Stimulated activated CD4-positive, alpha-beta T cell treated with anti-CD3 and anti-CD28 coated beads, Interleukin-1b, Interleukin-23, amount 100 ng/mL, for 4 hours (primary cell): ENCODE measurements around the gene RAB8A.
"Not testable (repeated sequence)": the region's sequence is repeated elsewhere in the genome, so short reads cannot be mapped to it uniquely, and the experiment has no call there.

Experiments
- DNase-seq, 2 donors: peaks; one replicate each; pipeline ENCODE4 v3.0.0-alpha.2; 2020; ENCODE audit warnings: low read depth in 2 of 2

The RAB8A gene

DNA sequence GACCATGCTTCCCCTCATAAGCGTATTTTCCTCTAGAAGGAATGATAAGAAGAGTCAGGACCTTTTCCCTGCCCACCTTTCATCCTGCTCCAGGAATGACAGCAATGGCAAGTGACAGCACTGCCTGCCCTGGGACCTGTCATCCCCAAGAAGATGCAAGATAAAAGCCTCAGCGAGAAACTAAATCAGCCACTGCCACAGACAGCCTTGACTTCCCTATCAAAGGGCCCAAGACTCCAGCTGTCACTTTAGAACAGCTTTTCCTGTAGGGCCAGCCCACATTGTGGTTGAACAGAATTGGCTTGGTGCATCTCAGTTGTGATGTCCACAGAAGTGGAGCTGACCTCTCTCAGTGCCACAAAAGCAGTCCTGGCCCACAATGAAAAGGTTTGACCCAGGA is 1.1 kb downstream of the RAB8A start:
- DNase-seq: no peak

GRCh38 chr19:16113727-16114126 is 2.0 kb downstream of the RAB8A start:
- no peak for DNase-seq

DNA sequence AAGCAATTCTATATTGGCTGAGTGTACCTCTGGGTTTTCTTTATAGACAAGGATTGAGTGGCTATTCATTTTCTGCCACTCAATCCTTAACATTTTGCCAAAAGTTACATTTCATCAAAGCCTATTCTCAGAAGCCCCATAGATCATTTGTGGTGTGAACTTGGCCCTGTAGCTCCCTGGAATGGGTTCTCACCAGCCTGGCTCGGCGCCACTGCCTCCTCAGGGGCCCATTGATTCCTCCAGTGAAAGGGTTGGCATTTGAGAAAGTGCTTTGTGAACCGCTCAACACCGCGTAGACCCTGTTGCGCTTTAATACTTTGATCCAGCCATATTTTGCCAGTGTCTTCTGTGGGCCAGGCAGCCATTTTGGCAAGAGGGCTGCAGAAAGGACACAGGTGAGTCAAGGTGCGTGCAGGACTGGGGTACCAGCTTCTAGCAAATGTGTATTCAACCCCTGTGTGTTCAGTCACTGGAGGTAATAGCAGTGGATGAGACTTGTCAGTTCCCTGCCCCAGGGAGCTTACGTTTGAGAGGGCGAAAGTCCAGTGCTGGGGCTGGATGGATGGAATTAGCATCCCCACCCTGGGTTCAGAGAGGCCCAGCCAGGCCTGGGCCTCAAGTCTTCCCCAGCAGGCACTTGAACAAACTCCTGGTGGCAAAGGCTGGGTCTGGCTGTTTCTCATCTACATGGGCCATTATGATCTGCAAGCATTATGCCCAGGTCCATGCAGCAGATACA is 3.8 kb downstream of the RAB8A start:
- DNase-seq: no peak

DNA sequence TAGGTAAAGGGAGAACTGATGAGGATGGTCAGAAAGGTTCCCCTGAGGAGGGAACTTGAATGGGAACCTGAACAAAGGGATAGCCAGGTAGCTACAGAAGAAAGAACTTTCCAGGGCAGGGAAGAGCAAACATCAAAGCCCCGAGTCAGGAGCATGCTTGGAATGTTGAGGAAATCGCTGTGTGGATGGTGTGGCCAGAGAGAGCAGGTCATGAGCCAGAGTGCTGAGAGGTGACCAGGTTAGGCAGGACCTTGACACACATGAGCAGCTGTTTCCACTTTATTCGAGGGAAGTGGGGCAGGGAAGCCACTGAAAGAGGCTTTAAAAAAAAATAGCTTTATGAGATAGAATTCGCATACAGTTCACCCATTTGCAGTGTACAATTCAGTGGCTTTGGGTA is 4.4 kb downstream of the RAB8A start:
- no peak for DNase-seq

GRCh38 chr19:16117594-16118033 is 5.9 kb downstream of the RAB8A start:
- no peak for DNase-seq

DNA sequence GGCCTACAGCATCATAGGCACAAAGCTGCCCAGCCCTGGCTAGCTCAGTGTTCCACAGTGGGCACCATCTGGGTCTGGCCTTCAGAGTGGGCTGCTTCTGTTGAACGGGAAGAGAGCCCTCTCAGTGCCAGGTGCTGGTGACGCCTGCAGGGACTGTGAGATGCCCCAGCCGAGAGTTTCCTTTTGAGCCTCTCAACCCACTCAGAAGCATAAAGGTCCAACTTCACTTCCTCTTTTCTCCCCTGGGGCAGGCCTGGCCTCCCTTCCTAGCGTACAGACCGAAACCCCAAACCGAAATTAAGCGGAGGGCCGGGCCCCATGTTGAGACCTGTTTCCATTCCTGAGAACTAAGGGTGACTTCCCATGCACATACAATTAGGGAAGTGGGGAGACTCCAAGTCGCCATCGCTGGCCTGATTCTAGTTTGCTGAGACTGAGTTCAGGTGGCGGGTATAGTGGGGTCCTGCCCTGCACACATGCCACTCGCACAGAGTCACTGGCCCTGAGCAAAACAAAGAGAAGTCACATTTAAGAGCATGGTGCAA is 6.9 kb downstream of the RAB8A start:
- peak in 1 of 2 donors; percentile 18 for DNase-seq

- not testable (repeated sequence) for DNase-seq
Observed at GRCh38 chr19:16119075-16119857, 7.6 kb downstream of the RAB8A start.

DNA sequence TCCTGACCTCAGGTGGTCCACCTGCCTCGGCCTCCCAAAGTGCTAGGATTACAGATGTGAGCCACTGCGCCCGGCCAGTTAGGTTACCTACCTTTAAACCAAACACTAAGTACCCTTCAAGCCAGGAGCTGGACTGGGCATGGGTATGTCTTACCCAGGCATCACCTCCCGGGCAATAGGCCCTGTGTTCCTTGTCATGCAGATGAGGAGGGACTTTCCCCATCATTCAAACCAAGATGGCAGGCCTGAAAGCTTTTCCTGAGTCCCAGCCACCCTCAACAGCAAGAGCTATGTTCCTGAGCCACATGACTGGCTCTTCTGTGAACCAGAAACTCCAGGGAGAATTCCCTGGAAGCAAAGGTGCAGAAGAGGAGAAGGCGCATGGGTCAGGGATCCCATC is 9.5 kb downstream of the RAB8A start:
- no peak for DNase-seq

DNA sequence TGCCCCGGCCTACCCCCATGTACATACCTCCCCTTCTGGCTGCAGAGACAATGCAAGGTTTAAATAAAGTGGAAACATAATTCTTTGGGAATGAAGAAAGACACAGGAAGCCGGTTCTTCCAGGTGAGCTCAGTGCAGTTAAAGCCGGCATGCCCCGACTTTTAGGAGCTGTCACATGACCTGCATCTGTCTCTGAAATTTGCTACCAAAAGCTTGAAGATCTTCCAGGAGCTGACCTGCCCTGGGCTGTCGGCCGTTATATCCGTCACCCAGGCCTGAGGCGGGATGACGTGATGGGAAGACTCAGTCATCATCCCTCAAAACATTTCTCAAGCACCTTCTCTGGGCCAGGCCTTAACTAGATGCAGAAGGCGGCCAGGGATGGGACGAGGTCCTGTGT is 10.3 kb downstream of the RAB8A start:
- DNase-seq: no peak

- DNase-seq: no peak
Observed at GRCh38 chr19:16124953-16125352, 13.3 kb downstream of the RAB8A start.

DNA sequence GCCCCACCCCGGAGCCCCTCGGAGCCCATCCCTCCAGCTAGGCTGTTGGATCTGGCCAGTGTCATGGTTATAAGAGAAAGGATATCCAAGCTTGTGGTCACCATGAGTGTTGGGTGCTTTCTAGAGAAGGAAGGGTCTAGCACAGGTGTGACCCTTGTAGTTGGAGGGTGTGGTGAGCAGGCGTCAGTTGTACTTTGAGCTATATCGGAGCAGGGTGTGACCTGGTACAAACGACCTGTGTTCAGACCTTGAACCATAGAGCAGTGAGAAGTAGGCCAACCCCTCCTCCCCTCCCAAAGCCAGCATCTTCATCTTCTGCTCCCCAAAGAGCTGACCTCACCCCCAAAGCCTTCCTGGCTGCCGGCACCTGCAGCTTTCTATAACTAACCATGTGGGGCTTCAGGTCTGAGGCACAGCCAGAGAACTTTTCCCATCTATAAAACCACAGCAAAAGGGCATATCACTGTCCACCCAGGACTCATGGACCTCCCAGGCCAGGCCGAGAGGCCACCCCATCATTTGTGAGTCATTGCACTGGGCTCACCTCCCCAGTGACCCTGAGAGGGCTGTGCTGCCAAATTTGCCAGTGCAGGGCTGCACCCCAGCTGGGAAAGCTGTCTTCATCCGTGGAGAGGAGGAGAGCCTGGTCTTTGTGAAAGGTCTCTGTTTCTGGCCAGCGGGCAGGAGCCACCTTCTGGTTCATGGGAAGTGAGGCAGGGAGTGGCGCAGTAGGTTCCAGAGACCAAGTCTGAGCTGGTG is 14.2 kb downstream of the RAB8A start:
- DNase-seq: no peak

DNA sequence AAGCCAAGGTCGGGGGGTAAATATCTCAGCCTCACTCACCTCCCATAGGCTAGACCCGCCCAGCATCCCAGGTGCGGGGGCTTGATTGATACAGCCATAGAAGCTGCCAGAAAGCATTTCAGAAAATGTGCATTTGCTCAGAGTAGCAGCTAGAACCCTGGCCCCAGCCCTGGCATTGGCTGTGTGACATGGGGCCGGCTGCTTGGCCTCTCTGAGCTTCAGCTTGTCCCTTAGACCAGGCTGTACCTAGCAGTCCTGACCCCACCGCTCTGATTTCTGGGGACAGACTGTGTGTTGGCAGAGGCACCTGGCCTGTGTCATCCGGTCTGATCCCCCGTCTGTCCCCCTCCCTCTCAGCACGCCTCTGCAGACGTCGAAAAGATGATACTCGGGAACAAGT is 15.4 kb downstream of the RAB8A start:
- DNase-seq: no peak

GRCh38 chr19:16127776-16128371 is 16.2 kb downstream of the RAB8A start:
- no peak for DNase-seq

- DNase-seq: no peak
Observed at GRCh38 chr19:16131648-16132047, 20.0 kb downstream of the RAB8A start.

DNA sequence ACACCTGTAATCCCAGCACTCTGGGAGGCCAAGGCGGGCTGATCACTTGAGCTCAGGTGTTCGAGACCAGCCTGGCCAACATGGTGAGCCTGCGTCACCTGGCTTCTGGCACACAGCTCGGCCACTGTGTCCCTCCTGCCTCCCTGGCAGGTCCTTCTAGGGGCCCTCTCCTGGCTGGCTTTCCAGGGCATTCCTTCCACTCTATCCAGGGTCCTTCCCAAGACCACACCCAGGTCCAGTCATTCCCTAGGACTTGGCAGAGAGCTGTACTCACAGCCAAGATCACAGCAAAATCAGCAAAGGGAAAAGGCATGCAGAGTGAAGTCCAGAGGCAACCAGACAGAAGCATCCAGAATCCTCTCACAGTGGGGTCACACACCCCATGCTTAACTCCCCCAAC is 22.1 kb downstream of the RAB8A start:
- DNase-seq: no peak

DNA sequence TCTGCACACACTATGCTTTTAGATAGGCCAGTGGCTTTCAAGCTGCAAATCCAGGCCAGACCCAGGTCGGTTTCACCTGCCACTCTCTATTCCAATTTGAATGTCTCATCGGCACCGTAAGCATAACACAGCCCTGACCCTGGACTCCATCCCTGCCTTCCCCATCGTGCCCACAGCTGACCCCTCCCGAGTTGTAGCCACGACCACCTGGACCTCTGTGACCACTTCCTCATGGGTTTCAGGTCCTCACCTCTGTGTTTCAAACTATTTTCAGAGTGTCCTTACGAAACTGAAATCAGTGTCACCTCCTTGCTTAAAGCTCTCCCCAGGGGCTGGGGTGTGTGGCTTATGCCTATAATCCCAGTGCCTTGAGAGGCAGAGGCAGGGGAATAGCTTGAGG is 22.8 kb downstream of the RAB8A start:
- no peak for DNase-seq

DNA sequence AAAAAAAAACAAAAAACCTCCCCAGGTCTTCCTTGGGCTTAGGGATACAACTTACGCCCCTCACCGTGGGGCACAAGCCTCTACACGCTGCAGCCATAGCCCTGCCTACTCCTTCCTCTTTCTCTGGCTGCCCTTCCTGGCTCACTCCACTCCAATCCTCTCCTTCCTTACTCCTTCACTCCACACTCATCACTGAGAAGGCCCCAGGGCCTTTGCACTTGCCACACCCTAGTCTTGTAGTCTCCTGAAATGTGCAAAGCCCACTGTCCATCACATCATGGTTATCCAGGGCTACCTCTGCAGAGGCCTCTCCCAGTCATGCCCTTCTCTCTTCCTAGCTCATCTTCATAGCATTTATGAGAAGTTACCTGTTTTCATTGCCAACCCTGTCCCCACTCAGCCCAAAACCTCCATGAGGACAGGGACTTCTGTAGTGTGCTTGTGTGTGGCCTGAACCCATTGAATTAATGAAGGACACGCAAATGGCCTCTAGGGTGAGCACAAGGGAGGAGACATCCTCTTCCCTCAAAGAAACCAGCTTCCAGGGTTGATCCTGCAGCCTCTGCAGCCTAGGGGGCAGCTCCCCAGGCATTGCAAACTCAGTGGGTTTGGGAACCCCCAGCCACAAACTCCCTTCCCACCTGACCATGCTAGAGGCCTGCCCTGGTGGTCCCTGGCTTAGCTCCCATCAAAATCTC is 23.9 kb downstream of the RAB8A start:
- DNase-seq: no peak

- DNase-seq: no peak
Observed at GRCh38 chr19:16136185-16136999, 24.7 kb downstream of the RAB8A start.

GRCh38 chr19:16139752-16140151 is 28.1 kb downstream of the RAB8A start:
- DNase-seq: no peak

GRCh38 chr19:16141043-16141442 is 29.4 kb downstream of the RAB8A start:
- no peak for DNase-seq
